H1 (cell line): ENCODE results near the gene TUBGCP6. TPM values are rescaled to one million over a fixed set of nuclear protein-coding genes. Genes with fewer than 3 reads are reported as not detected.

Experiments
- CTCF ChIA-PET: fragments of 300-600 bp; sonication (Branson Sonifier 250); formaldehyde crosslinking; loops from one replicate; lab custom pipeline; 2021; ENCODE audit not compliant: partially characterized antibody; lab: Charles Lee
- POLR2A ChIA-PET: fragments of 300-600 bp; sonication (Branson Sonifier 250); formaldehyde crosslinking; loops from one replicate; lab custom pipeline; 2021; ENCODE audit warnings: inconsistent platforms; ENCODE audit not compliant: partially characterized antibody; lab: Charles Lee
- DNase-seq, 2 experiments: peaks; one replicate each; pipeline versions ENCODE4 v3.0.0 to v3.0.0-alpha.2; 2010 to 2022; ENCODE audit warnings: low spot score in 2 of 2, low read depth in 1 of 2, mixed read lengths in 1 of 2
- FAIRE-seq: peaks from 2 replicates; lab custom pipeline; 2011; peaks lifted over from hg19 to GRCh38; lab: Jason Lieb, UNC
- H2AFZ ChIP-seq: 2 replicates; pipeline ENCODE4 v1.8.1; 2012; ENCODE audit warnings: low read length, inconsistent platforms
- H2AK5ac ChIP-seq: 2 replicates; pipeline ENCODE4 v1.6.1; 2013; ENCODE audit warnings: low read depth, low read length
- H2BK120ac ChIP-seq: replicated peaks from 2 replicates; pipeline ENCODE3; 2013; ENCODE audit warnings: low read depth, low read length, inconsistent platforms
- H2BK12ac ChIP-seq: 2 replicates; pipeline ENCODE4 v1.6.1; 2013; ENCODE audit warnings: low read depth, low read length
- H2BK15ac ChIP-seq: 2 replicates; pipeline ENCODE4 v1.6.1; 2013; ENCODE audit warnings: low read length
- H2BK20ac ChIP-seq: 2 replicates; pipeline ENCODE4 v1.6.1; 2013; ENCODE audit warnings: low read length
- H2BK5ac ChIP-seq: 2 replicates; pipeline ENCODE4 v1.6.1; 2013; ENCODE audit warnings: low read depth, low read length
- H3K14ac ChIP-seq: 2 replicates; pipeline ENCODE4 v1.6.1; 2013; ENCODE audit warnings: inconsistent platforms; ENCODE audit not compliant: insufficient read length
- H3K18ac ChIP-seq: 2 replicates; pipeline ENCODE4 v1.6.1; 2013; ENCODE audit warnings: low read length; ENCODE audit errors: extremely low read depth
- H3K23ac ChIP-seq: 2 replicates; pipeline ENCODE4 v1.6.1; 2013; ENCODE audit warnings: inconsistent platforms; ENCODE audit not compliant: insufficient read length
- H3K23me2 ChIP-seq: 2 replicates; pipeline ENCODE4 v1.6.1; 2013; ENCODE audit warnings: low read depth, low read length
- H3K27ac ChIP-seq: 2 replicates; pipeline ENCODE4 v1.6.1; 2011; ENCODE audit warnings: low read depth, low read length, inconsistent platforms
- H3K27me3 ChIP-seq, 4 experiments: replicated peaks in 1 of 4; 1 replicate in 1 of 4; 2 replicates in 3 of 4; pipeline versions ENCODE4 v1.6.1 to v1.8.1; 2011 to 2013; ENCODE audit warnings: low read length in 3 of 4, mild to moderate bottlenecking in 3 of 4, inconsistent platforms in 2 of 4, mixed read lengths in 2 of 4, moderate library complexity in 1 of 4; ENCODE audit not compliant: control insufficient read depth in 3 of 4, insufficient read depth in 3 of 4; ENCODE audit errors: extremely low read depth in 1 of 4
- H3K36me3 ChIP-seq, 4 experiments: 2 replicates each; pipeline versions ENCODE4 v1.6.1 to v1.8.1; 2011 to 2013; ENCODE audit warnings: mild to moderate bottlenecking in 4 of 4, low read length in 3 of 4, moderate library complexity in 2 of 4, control low read depth in 1 of 4, inconsistent platforms in 1 of 4; ENCODE audit not compliant: insufficient read depth in 4 of 4, control insufficient read depth in 2 of 4
- H3K4ac ChIP-seq: replicated peaks from 2 replicates; pipeline ENCODE3; 2013; ENCODE audit warnings: low read length, low read depth, mixed read lengths, inconsistent platforms; ENCODE audit not compliant: insufficient read length
- H3K4me1 ChIP-seq, 4 experiments: replicated peaks in 1 of 4; 1 replicate in 1 of 4; 2 replicates in 3 of 4; pipeline versions ENCODE4 v1.6.1 to v1.8.1; 2011 to 2013; ENCODE audit warnings: low read length in 3 of 4, inconsistent platforms in 2 of 4, mixed read lengths in 1 of 4; ENCODE audit not compliant: insufficient read depth in 4 of 4, control insufficient read depth in 3 of 4
- H3K4me2 ChIP-seq, 2 experiments: 2 replicates each; pipeline versions ENCODE4 v1.6.1 to v1.8.1; 2011 to 2013; ENCODE audit warnings: low read depth in 2 of 2, low read length in 2 of 2, control low read depth in 1 of 2, inconsistent platforms in 1 of 2, mild to moderate bottlenecking in 1 of 2; ENCODE audit not compliant: insufficient read depth in 1 of 2
- H3K4me3 ChIP-seq, 4 experiments: fragments of 200-600, 300-600 bp in 1 of 4; sonication (generic), shearing (Covaris generic), sonication (Bioruptor Twin) in 1 of 4; 2 replicates each; pipeline versions ENCODE4 v1.5.1 to v1.8.1; 2011 to 2016; ENCODE audit warnings: low read length in 4 of 4, low read depth in 3 of 4, control low read depth in 2 of 4, inconsistent platforms in 2 of 4, mild to moderate bottlenecking in 2 of 4, mixed read lengths in 1 of 4, moderate library complexity in 1 of 4; ENCODE audit not compliant: insufficient read depth in 2 of 4; ENCODE audit errors: extremely low read depth in 1 of 4
- H3K56ac ChIP-seq: replicated peaks from 2 replicates; pipeline ENCODE3; 2013; ENCODE audit warnings: low read depth, mild to moderate bottlenecking, mixed read lengths, low read length, inconsistent platforms; ENCODE audit not compliant: insufficient read length
- H3K79me1 ChIP-seq: 2 replicates; pipeline ENCODE4 v1.6.1; 2013; ENCODE audit warnings: low read depth, low read length, control low read depth
- H3K79me2 ChIP-seq, 2 experiments: 2 replicates each; pipeline versions ENCODE4 v1.6.1 to v1.8.1; 2012 to 2013; ENCODE audit warnings: low read length in 2 of 2, mild to moderate bottlenecking in 2 of 2, inconsistent platforms in 1 of 2; ENCODE audit not compliant: insufficient read depth in 2 of 2, control insufficient read depth in 1 of 2
- H3K9ac ChIP-seq, 4 experiments: replicated peaks in 1 of 4; 1 replicate in 1 of 4; 2 replicates in 3 of 4; pipeline versions ENCODE4 v1.6.1 to v1.8.1; 2011 to 2013; ENCODE audit warnings: low read depth in 3 of 4, low read length in 3 of 4, control low read depth in 2 of 4, mild to moderate bottlenecking in 2 of 4, moderate library complexity in 2 of 4, inconsistent platforms in 1 of 4; ENCODE audit errors: extremely low read depth in 1 of 4
- H3K9me3 ChIP-seq, 2 experiments: 2 replicates each; pipeline versions ENCODE4 v1.6.1 to v1.8.1; 2012 to 2013; ENCODE audit warnings: mild to moderate bottlenecking in 2 of 2, moderate library complexity in 2 of 2, control low read depth in 1 of 2, inconsistent platforms in 1 of 2, low read depth in 1 of 2, low read length in 1 of 2, mixed read lengths in 1 of 2; ENCODE audit not compliant: insufficient read depth in 2 of 2
- H4K20me1 ChIP-seq, 2 experiments: replicated peaks in 1 of 2; 2 replicates each; pipeline versions ENCODE3 to v1.8.1; 2011 to 2013; ENCODE audit warnings: inconsistent platforms in 2 of 2, low read length in 2 of 2, mild to moderate bottlenecking in 1 of 2; ENCODE audit not compliant: insufficient read depth in 2 of 2, control insufficient read depth in 1 of 2
- H4K5ac ChIP-seq: 2 replicates; pipeline ENCODE4 v1.6.1; 2013; ENCODE audit warnings: low read length, low read depth, mixed read lengths, inconsistent platforms; ENCODE audit not compliant: insufficient read length
- H4K8ac ChIP-seq: 2 replicates; pipeline ENCODE4 v1.8.0; 2013; ENCODE audit warnings: mild to moderate bottlenecking, moderate library complexity, low read length, inconsistent platforms; ENCODE audit not compliant: insufficient read depth; ENCODE audit errors: extremely low read depth
- H4K91ac ChIP-seq: replicated peaks from 2 replicates; pipeline ENCODE3; 2013; ENCODE audit warnings: low read length, mixed read lengths, inconsistent platforms; ENCODE audit not compliant: insufficient read length
- ASH2L ChIP-seq: fragments of 200-600, 300-600 bp; sonication (generic); IDR thresholded peaks from one replicate; pipeline ENCODE4 v1.7.1; 2017; ENCODE audit warnings: low read length
- CTBP2 ChIP-seq: IDR thresholded peaks from 2 replicates; pipeline ENCODE4 v1.7.0; 2011; ENCODE audit warnings: borderline replicate concordance, mild to moderate bottlenecking, moderate library complexity, mixed read lengths, low read length; ENCODE audit not compliant: insufficient read depth, insufficient read length
- JUND ChIP-seq: IDR thresholded peaks from 2 replicates; pipeline ENCODE4 v1.6.1; 2011; ENCODE audit warnings: mild to moderate bottlenecking, improper control_type of control experiment, low read length
- KDM4A ChIP-seq: IDR thresholded peaks from one replicate; pipeline ENCODE4 v1.7.1; 2012; ENCODE audit warnings: low read depth, mild to moderate bottlenecking, moderate library complexity, low read length, inconsistent platforms; ENCODE audit not compliant: severe bottlenecking
- SP4 ChIP-seq: IDR thresholded peaks from 2 replicates; pipeline ENCODE4 v1.6.1; 2012; ENCODE audit warnings: low read length, inconsistent platforms
- WGBS, 2 experiments: shearing (Covaris generic) in 1 of 2; methylation state at CpG; one replicate each; pipeline versions ENCODE4 v1.1.6 to v1.1.7; 2013 to 2015; ENCODE audit warnings: low lambda C conversion rate in 2 of 2, mixed read lengths in 2 of 2, inconsistent platforms in 1 of 2, low coverage in 1 of 2, missing lambda C conversion rate in 1 of 2; ENCODE audit not compliant: insufficient replicate concordance in 2 of 2, insufficient coverage in 1 of 2, insufficient read length in 1 of 2; ENCODE audit errors: extremely low coverage in 1 of 2, missing lambda C conversion rate in 1 of 2; 5-methylcytosine and 5-hydroxymethylcytosine counted together
- polyA plus RNA-seq, 7 experiments: library from polyadenylated mRNA; depleted of rRNA in 3 of 7; stranded (reverse) in 5 of 7; unstranded in 2 of 7; fragments of >200 nt in 5 of 7; fragments of 200-250 nt in 2 of 7; gene quantifications; 1 replicate in 5 of 7; 2 replicates in 1 of 7; 4 replicates in 1 of 7; pipeline versions ENCODE4 v1.2.1 to v1.2.3, GENCODE V29; 2011 to 2013; ENCODE audit warnings: missing spikeins in 2 of 7, mixed read lengths in 2 of 7
- total RNA-seq: library from RNA; stranded (reverse); fragmentation: NEBNext Ultra II Directional; extraction: Animal tissue kit (Norgen Biotek cat#: 25700); gene quantifications from 2 replicates; pipeline ENCODE4 v1.2.1, GENCODE V29; 2021
- TF ChIP-seq, protein P1 (sequence below): IDR thresholded peaks from 2 replicates; pipeline ENCODE4 v1.6.1; 2011; ENCODE audit warnings: low read length, improper control_type of control experiment
- TF ChIP-seq, protein P2 (sequence below): IDR thresholded peaks from 2 replicates; pipeline ENCODE4 v1.6.1; 2011; ENCODE audit warnings: low read depth, mild to moderate bottlenecking, low read length; ENCODE audit not compliant: insufficient read depth
- TF ChIP-seq, protein P3 (sequence below): IDR thresholded peaks from 2 replicates; pipeline ENCODE4 v1.6.1; 2012; ENCODE audit warnings: low read length, inconsistent platforms

The TUBGCP6 gene
- total and polyA plus RNA-seq, 2 of the 8 experiments (the other 6 are each of a cell fraction or from before 2014, with no cell fraction given): 24.2 to 24.7 TPM

DNA sequence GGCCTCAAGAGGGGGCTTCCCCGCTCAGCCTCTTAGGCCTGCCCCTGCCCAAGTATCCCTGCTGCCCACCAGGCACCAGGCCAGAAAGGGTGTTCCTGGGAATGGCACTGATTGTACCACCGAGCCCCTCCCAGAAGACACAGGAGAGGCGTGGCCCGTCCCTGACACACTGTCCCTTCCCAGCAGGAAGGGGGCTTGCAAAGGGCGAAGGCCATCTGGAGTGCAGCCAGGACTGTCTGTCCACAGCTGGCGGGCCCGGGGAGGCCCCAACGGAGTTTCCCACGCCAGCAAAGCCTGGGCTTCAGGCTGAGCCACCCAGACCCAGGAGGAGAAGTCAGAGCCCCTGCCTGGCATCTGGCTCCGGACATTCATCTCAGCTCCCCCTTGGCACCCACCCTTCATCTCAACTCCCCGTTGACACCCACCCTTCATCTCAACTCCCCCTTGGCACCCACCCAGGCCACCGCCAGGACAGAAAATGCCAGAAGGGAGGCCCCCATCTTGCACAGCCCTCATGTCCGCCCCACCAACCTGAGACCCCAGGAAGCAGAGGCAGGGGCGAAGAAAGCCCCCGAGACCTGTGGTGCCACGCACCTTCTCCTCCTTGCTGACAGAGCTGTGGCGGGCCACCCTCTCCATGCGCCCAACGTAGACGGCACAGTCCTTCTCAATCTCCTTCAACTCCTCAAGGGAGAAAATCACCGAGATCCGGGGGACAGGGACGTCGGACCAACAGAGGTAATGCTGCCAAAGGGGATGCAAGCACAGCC lies 19.4 kb downstream of the TUBGCP6 start:
- H3K4ac ChIP-seq: no peak overlapping the region
- no peak overlapping the region for H2BK5ac ChIP-seq
- no peak for FAIRE-seq
- no peak overlapping the region for H2AFZ ChIP-seq
- H3K79me1 ChIP-seq: 0 out of 2 replicates have a peak, but pooled peaks cover 4% of the 10 kb centered on the region
- H3K14ac ChIP-seq: no peak overlapping the region
- no peak overlapping the region for H3K4me2 ChIP-seq
- no peak overlapping the region for H3K56ac ChIP-seq
- H2AK5ac ChIP-seq: no peak overlapping the region
- WGBS, 2 experiments: 88% methylated on average over 18 of the region's 24 CpGs; no CpG with 5 or more reads in 1 of the 2 experiments
- no peaks in the 10 kb centered on the region for H3K27me3 ChIP-seq
- H3K4me3 ChIP-seq: no peak overlapping the region
- H4K5ac ChIP-seq: no peak overlapping the region
- no peak overlapping the region for H3K27ac ChIP-seq
- no peak overlapping the region for H2BK15ac ChIP-seq
- H4K8ac ChIP-seq: no peak overlapping the region
- no peaks in the 10 kb centered on the region for H3K79me2 ChIP-seq
- no peaks in the 10 kb centered on the region for H3K4me1 ChIP-seq
- H3K18ac ChIP-seq: no peak overlapping the region
- H4K91ac ChIP-seq: no peak overlapping the region
- no peak for DNase-seq
- ChIA-PET POLR2A (interaction anchor here (2.1 kb wide), 1 partner anchor 9 kb away, joined by 5 read pairs; no protein-coding TSS in a partner anchor), CTCF (interaction anchor here (1.6 to 9.2 kb wide), 2 partner anchors 15 to 19 kb away, joined by 3 to 77 read pairs; no protein-coding TSS in a partner anchor)
- peaks cover 3 to 19% (median 10%) of the 10 kb centered on the region in 4 experiments for H3K36me3 ChIP-seq
- no peaks in the 10 kb centered on the region; a peak in 1 of 4 replicates for H3K9me3 ChIP-seq
- no peak overlapping the region for H3K9ac ChIP-seq
- H2BK120ac ChIP-seq: no peak overlapping the region
- no peaks in the 10 kb centered on the region for H3K23me2 ChIP-seq
- H4K20me1 ChIP-seq: peaks cover 0 to 18% of the 10 kb centered on the region in 2 experiments
- no peak overlapping the region for H2BK12ac ChIP-seq
- H2BK20ac ChIP-seq: no peak overlapping the region
- no peak overlapping the region for H3K23ac ChIP-seq
- TF ChIP-seq, protein P1, sequence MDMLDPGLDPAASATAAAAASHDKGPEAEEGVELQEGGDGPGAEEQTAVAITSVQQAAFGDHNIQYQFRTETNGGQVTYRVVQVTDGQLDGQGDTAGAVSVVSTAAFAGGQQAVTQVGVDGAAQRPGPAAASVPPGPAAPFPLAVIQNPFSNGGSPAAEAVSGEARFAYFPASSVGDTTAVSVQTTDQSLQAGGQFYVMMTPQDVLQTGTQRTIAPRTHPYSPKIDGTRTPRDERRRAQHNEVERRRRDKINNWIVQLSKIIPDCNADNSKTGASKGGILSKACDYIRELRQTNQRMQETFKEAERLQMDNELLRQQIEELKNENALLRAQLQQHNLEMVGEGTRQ: no peak
- no peak for TF ChIP-seq JUND
- TF ChIP-seq, protein P2, sequence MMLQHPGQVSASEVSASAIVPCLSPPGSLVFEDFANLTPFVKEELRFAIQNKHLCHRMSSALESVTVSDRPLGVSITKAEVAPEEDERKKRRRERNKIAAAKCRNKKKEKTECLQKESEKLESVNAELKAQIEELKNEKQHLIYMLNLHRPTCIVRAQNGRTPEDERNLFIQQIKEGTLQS: no peak
- TF ChIP-seq SP4: no peak
- TF ChIP-seq KDM4A: no peak
- no peak for TF ChIP-seq CTBP2
- TF ChIP-seq, protein P3, sequence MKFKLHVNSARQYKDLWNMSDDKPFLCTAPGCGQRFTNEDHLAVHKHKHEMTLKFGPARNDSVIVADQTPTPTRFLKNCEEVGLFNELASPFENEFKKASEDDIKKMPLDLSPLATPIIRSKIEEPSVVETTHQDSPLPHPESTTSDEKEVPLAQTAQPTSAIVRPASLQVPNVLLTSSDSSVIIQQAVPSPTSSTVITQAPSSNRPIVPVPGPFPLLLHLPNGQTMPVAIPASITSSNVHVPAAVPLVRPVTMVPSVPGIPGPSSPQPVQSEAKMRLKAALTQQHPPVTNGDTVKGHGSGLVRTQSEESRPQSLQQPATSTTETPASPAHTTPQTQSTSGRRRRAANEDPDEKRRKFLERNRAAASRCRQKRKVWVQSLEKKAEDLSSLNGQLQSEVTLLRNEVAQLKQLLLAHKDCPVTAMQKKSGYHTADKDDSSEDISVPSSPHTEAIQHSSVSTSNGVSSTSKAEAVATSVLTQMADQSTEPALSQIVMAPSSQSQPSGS: no peak
- TF ChIP-seq ASH2L: no peak
